ENCODE measurements around the gene FXYD6. TPM values are rescaled to one million over a fixed set of nuclear protein-coding genes. Genes with fewer than 3 reads are reported as not detected.

The FXYD6 gene
- total and polyA plus RNA-seq, 9 of the 15 experiments (the other 6 are each of a cell fraction or from before 2014, with no cell fraction given), result 0.07 to 0.35 TPM; not detected in 7

- TF ChIP-seq HMGXB4 (CRISPR knock-in tag; IDR thresholded peaks at IDR 0.05), result no peak
- TF ChIP-seq MTA1 (IDR thresholded peaks at IDR 0.05; ENCODE audit: borderline replicate concordance), result no peak
- no peak for TF ChIP-seq MXD1 (CRISPR knock-in tag; IDR thresholded peaks at IDR 0.05; ENCODE audit: borderline replicate concordance, poor library complexity, severe bottlenecking)
- TF ChIP-seq CHD7 (IDR thresholded peaks at IDR 0.05; ENCODE audit: low read depth, low read length), result no peak
- TF ChIP-seq, protein P1, sequence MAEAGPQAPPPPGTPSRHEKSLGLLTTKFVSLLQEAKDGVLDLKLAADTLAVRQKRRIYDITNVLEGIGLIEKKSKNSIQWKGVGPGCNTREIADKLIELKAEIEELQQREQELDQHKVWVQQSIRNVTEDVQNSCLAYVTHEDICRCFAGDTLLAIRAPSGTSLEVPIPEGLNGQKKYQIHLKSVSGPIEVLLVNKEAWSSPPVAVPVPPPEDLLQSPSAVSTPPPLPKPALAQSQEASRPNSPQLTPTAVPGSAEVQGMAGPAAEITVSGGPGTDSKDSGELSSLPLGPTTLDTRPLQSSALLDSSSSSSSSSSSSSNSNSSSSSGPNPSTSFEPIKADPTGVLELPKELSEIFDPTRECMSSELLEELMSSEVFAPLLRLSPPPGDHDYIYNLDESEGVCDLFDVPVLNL (CRISPR knock-in tag; IDR thresholded peaks at IDR 0.05; ENCODE audit: low read depth), result no peak
- no peak for TF ChIP-seq IRF1 (CRISPR knock-in tag; IDR thresholded peaks at IDR 0.05; ENCODE audit: borderline replicate concordance)
- no peak for TF ChIP-seq ZKSCAN3 (CRISPR knock-in tag; IDR thresholded peaks at IDR 0.05)
- TF ChIP-seq, protein P2, sequence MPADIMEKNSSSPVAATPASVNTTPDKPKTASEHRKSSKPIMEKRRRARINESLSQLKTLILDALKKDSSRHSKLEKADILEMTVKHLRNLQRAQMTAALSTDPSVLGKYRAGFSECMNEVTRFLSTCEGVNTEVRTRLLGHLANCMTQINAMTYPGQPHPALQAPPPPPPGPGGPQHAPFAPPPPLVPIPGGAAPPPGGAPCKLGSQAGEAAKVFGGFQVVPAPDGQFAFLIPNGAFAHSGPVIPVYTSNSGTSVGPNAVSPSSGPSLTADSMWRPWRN (IDR thresholded peaks at IDR 0.05; ENCODE audit: low read depth), result no peak
- no peak for TF ChIP-seq RBM22 (IDR thresholded peaks at IDR 0.05; ENCODE audit: low read depth, low read length, poor library complexity, severe bottlenecking)
- no peak for TF ChIP-seq MCM7 (IDR thresholded peaks at IDR 0.05)
- TF ChIP-seq MXI1 (IDR thresholded peaks at IDR 0.05; ENCODE audit: low read depth, low read length), result no peak
These were observed 4.8 kb upstream of the FXYD6 start (continued) for GRCh38 chr11:117881217-117881616.

Data from K562 (cell line).